GM23338 (cell line): ENCODE measurements around the gene ATR. TPM values are rescaled to one million over a fixed set of nuclear protein-coding genes. Genes with fewer than 3 reads are reported as not detected.

Source experiments
- ATAC-seq: fragments of 200-7000 bp; cut with Tn5 transposase; 3 replicates; pipeline ENCODE4 v1.9.1; 2020
- DNase-seq: peaks from one replicate; pipeline ENCODE4 v3.0.0-alpha.2; 2015; ENCODE audit warnings: low spot score
- H2AFZ ChIP-seq: fragments of 200-600 bp; sonication (generic); 2 replicates; pipeline ENCODE4 v1.8.0; 2016; ENCODE audit warnings: antibody characterized with exemption, mild to moderate bottlenecking, moderate library complexity
- H3F3A ChIP-seq: fragments of 200-600 bp; sonication (generic); replicated peaks from 2 replicates; pipeline ENCODE4 v1.8.0; 2017; ENCODE audit warnings: antibody characterized with exemption, mixed run types, low read depth
- H3K27ac ChIP-seq: fragments of 200-600 bp; sonication (generic); 2 replicates; pipeline ENCODE4 v1.6.1; 2016; ENCODE audit warnings: low read depth
- H3K27me3 ChIP-seq: fragments of 200-600 bp; sonication (generic); 2 replicates; pipeline ENCODE4 v1.8.0; 2016; ENCODE audit warnings: mild to moderate bottlenecking, mixed run types, moderate library complexity; ENCODE audit not compliant: insufficient read depth
- H3K36me3 ChIP-seq: fragments of 200-600 bp; sonication (generic); 2 replicates; pipeline ENCODE4 v1.8.0; 2016; ENCODE audit warnings: mild to moderate bottlenecking; ENCODE audit not compliant: insufficient read depth
- H3K4me1 ChIP-seq: fragments of 200-600 bp; sonication (generic); 2 replicates; pipeline ENCODE4 v1.8.0; 2016; ENCODE audit warnings: mild to moderate bottlenecking, moderate library complexity; ENCODE audit not compliant: insufficient read depth
- H3K4me2 ChIP-seq: fragments of 200-600 bp; sonication (generic); 2 replicates; pipeline ENCODE4 v1.7.1; 2017; ENCODE audit warnings: mixed run types
- H3K4me3 ChIP-seq: fragments of 200-600 bp; sonication (generic); 2 replicates; pipeline ENCODE4 v1.6.1; 2016; ENCODE audit warnings: mixed run types
- H3K79me2 ChIP-seq: fragments of 200-600 bp; sonication (generic); replicated peaks from 2 replicates; pipeline ENCODE4 v1.8.0; 2017; ENCODE audit warnings: mild to moderate bottlenecking; ENCODE audit not compliant: insufficient read depth
- H3K9me2 ChIP-seq: fragments of 200-600 bp; sonication (generic); 2 replicates; pipeline ENCODE4 v1.8.0; 2017; ENCODE audit not compliant: insufficient read depth
- H4K20me1 ChIP-seq: fragments of 200-600 bp; sonication (generic); replicated peaks from 2 replicates; pipeline ENCODE4 v1.8.0; 2017; ENCODE audit warnings: mild to moderate bottlenecking; ENCODE audit not compliant: insufficient read depth
- H3K27ac Mint-ChIP-seq: 2 replicates; pipeline ENCODE4 v1.8.0; 2020; ENCODE audit warnings: inconsistent platforms, mild to moderate bottlenecking, moderate library complexity, mixed read lengths
- H3K27me3 Mint-ChIP-seq: 3 replicates; pipeline ENCODE4 v1.8.0; 2022; ENCODE audit warnings: low read depth, mild to moderate bottlenecking, moderate library complexity, mixed read lengths, inconsistent platforms; ENCODE audit not compliant: insufficient read depth, poor library complexity
- H3K36me3 Mint-ChIP-seq: 3 replicates; pipeline ENCODE4 v1.8.0; 2021; ENCODE audit warnings: low read depth, mild to moderate bottlenecking, inconsistent platforms, moderate library complexity, mixed read lengths
- H3K4me1 Mint-ChIP-seq: 3 replicates; pipeline ENCODE4 v1.8.0; 2020; ENCODE audit warnings: mild to moderate bottlenecking, inconsistent platforms, mixed read lengths
- H3K4me3 Mint-ChIP-seq: 3 replicates; pipeline ENCODE4 v1.8.0; 2021; ENCODE audit warnings: moderate library complexity, mild to moderate bottlenecking, inconsistent platforms, mixed read lengths
- H3K9me3 Mint-ChIP-seq: 3 replicates; pipeline ENCODE4 v1.8.0; 2020; ENCODE audit warnings: moderate library complexity, mild to moderate bottlenecking, inconsistent platforms, mixed read lengths
- CREB1 ChIP-seq: fragments of 250-450 bp; sonication (Bioruptor Pico); IDR thresholded peaks from 2 replicates; pipeline ENCODE4 v1.5.0; 2020; ENCODE audit warnings: low read depth, mild to moderate bottlenecking, moderate library complexity
- CTCF ChIP-seq, 2 experiments: fragments of 200-600 bp in 1 of 2; sonication (generic) in 1 of 2; conservative IDR thresholded peaks; 2 replicates each; pipeline versions ENCODE4 v1.5.1 to v1.6.1; 2016 to 2017; ENCODE audit warnings: antibody characterized with exemption in 2 of 2, low read depth in 2 of 2, mild to moderate bottlenecking in 2 of 2, moderate library complexity in 1 of 2
- ETS1 ChIP-seq: IDR thresholded peaks from 2 replicates; pipeline ENCODE4 v1.6.1; 2016; ENCODE audit warnings: antibody characterized with exemption
- EZH2 ChIP-seq: fragments of 200-600 bp; sonication (generic); IDR thresholded peaks from one replicate; pipeline ENCODE4 v1.8.0; 2017; ENCODE audit warnings: antibody characterized with exemption, mild to moderate bottlenecking, low read depth; ENCODE audit not compliant: unreplicated experiment
- EZH2phosphoT487 ChIP-seq: fragments of 200-600 bp; sonication (generic); IDR thresholded peaks from one replicate; pipeline ENCODE4 v1.8.1; 2018; ENCODE audit warnings: antibody characterized with exemption; ENCODE audit not compliant: unreplicated experiment
- NANOG ChIP-seq: IDR thresholded peaks from 2 replicates; pipeline ENCODE4 v1.6.1; 2016; ENCODE audit warnings: antibody characterized with exemption, borderline replicate concordance
- ZNF114 ChIP-seq: fragments of 250-450 bp; sonication (Bioruptor Pico); IDR thresholded peaks from 2 replicates; pipeline ENCODE4 v1.5.0; 2020; ENCODE audit warnings: mild to moderate bottlenecking, moderate library complexity
- ZNF331 ChIP-seq: fragments of 250-450 bp; sonication (Bioruptor Pico); IDR thresholded peaks from 2 replicates; pipeline ENCODE4 v1.5.0; 2020; ENCODE audit warnings: low read depth, mild to moderate bottlenecking, moderate library complexity
- polyA plus RNA-seq: library from polyadenylated mRNA; unstranded; fragments of >200 nt; fragmentation: Nextera tagmentation; extraction: Ambion mirVana; gene quantifications from 2 replicates; pipeline ENCODE4 v1.2.1, GENCODE V29; 2016
- total RNA-seq: library from RNA; depleted of rRNA; stranded (reverse); fragments of >200 nt; shearing (Covaris generic); gene quantifications from 2 replicates; pipeline ENCODE4 v1.2.3, GENCODE V29; 2014
- TF ChIP-seq, protein P1 (sequence below): IDR thresholded peaks from one replicate; pipeline ENCODE4 v1.6.1; 2018; ENCODE audit warnings: antibody characterized with exemption; ENCODE audit not compliant: unreplicated experiment

The ATR gene
- total and polyA plus RNA-seq, 2 experiments from 2014 or later = 29.7 to 39.1 TPM

DNA sequence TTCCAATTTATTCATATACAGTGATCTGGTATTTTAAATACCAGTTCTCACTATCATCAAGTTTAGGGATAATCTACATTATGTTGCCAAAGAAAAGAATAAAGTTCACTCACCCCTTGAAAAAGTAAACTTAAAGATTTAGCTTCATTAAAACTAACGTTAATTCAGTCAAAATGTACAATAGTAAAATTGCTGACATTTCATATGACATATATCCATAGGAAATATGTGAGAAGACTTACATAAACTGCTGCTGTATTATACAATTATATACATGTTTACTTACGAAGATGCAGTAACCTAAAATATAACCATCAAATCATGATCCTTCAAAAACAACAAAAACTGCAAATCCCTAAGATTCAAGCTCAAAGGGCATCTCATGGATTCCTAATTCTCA, 44.0 kb downstream of the ATR start (continued):
- TF ChIP-seq ETS1 = no peak
- TF ChIP-seq CREB1 (CRISPR knock-in tag) = no peak
- no peak for TF ChIP-seq ZNF331
- TF ChIP-seq EZH2 = no peak
- no peak for TF ChIP-seq CTCF (conservative IDR thresholded peaks at IDR 0.05; ENCODE audit: low read depth in 2 of 2)

GRCh38 chr3:142530296-142530695, 48.2 kb downstream of the ATR start:
- H2AFZ ChIP-seq = no peak overlapping the region
- no peaks in the 10 kb centered on the region for H3K79me2 ChIP-seq
- Mint-ChIP-seq H3K4me1 (no peaks in the 10 kb centered on the region), H3K36me3 (peaks cover 37% of the 10 kb centered on the region), H3K9me3 (peaks cover 3% of the 10 kb centered on the region; the same call in 1 of the 3 replicates), H3K27me3 (no peaks in the 10 kb centered on the region), H3K4me3 (no peak overlapping the region), H3K27ac (no peak overlapping the region)
- peaks cover 14% of the 10 kb centered on the region; the same call in 1 of the 2 replicates for H3K36me3 ChIP-seq
- H3K27me3 ChIP-seq = no peaks in the 10 kb centered on the region
- ATAC-seq (no peak), DNase-seq (no peak)
- no peak overlapping the region for H3K4me2 ChIP-seq
- H4K20me1 ChIP-seq = no peaks in the 10 kb centered on the region
- no peaks in the 10 kb centered on the region for H3F3A ChIP-seq
- no peaks in the 10 kb centered on the region for H3K9me2 ChIP-seq
- no peak overlapping the region for H3K27ac ChIP-seq
- no peak overlapping the region for H3K4me3 ChIP-seq
- H3K4me1 ChIP-seq = no peaks in the 10 kb centered on the region
- no peak for TF ChIP-seq CTCF (conservative IDR thresholded peaks at IDR 0.05; ENCODE audit: low read depth in 2 of 2)
- TF ChIP-seq ETS1 = no peak
- TF ChIP-seq NANOG = no peak
- TF ChIP-seq, protein P1, sequence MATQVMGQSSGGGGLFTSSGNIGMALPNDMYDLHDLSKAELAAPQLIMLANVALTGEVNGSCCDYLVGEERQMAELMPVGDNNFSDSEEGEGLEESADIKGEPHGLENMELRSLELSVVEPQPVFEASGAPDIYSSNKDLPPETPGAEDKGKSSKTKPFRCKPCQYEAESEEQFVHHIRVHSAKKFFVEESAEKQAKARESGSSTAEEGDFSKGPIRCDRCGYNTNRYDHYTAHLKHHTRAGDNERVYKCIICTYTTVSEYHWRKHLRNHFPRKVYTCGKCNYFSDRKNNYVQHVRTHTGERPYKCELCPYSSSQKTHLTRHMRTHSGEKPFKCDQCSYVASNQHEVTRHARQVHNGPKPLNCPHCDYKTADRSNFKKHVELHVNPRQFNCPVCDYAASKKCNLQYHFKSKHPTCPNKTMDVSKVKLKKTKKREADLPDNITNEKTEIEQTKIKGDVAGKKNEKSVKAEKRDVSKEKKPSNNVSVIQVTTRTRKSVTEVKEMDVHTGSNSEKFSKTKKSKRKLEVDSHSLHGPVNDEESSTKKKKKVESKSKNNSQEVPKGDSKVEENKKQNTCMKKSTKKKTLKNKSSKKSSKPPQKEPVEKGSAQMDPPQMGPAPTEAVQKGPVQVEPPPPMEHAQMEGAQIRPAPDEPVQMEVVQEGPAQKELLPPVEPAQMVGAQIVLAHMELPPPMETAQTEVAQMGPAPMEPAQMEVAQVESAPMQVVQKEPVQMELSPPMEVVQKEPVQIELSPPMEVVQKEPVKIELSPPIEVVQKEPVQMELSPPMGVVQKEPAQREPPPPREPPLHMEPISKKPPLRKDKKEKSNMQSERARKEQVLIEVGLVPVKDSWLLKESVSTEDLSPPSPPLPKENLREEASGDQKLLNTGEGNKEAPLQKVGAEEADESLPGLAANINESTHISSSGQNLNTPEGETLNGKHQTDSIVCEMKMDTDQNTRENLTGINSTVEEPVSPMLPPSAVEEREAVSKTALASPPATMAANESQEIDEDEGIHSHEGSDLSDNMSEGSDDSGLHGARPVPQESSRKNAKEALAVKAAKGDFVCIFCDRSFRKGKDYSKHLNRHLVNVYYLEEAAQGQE = no peak
- no peak for TF ChIP-seq ZNF114 (CRISPR knock-in tag)
- no peak for TF ChIP-seq CREB1 (CRISPR knock-in tag)
- no peak for TF ChIP-seq EZH2
- TF ChIP-seq EZH2phosphoT487 = no peak
